ENCODE data around the gene MTFR2. TPM values are rescaled to one million over a fixed set of nuclear protein-coding genes. Genes with fewer than 3 reads are reported as not detected.
A peak's percentile ranks its signal among the peaks of the same experiment; 100 is the strongest.

Gene MTFR2
- total RNA-seq, 1 experiment from 2014 or later: 7.0 TPM

- Mint-ChIP-seq H3K27ac (ENCODE audit: unreplicated experiment) (no peak overlapping the region), H3K4me1 (ENCODE audit: low read depth, unreplicated experiment) (peaks cover 13% of the 10 kb centered on the region), H3K36me3 (ENCODE audit: insufficient read depth, unreplicated experiment) (peaks cover 39% of the 10 kb centered on the region), H3K9me3 (ENCODE audit: low read depth, unreplicated experiment) (no peaks in the 10 kb centered on the region), H3K27me3 (ENCODE audit: unreplicated experiment) (no peaks in the 10 kb centered on the region), H3K4me3 (ENCODE audit: low read depth, unreplicated experiment) (no peak overlapping the region)
- intact Hi-C loops (cut with micrococcal nuclease; ENCODE audit: unreplicated experiment): no loop called here
- BruUV-seq (replicated peaks): no TSS peak
- no peak for TF ChIP-seq CTCF (IDR thresholded peaks at IDR 0.05; ENCODE audit: unreplicated experiment)
- CTCF ChIA-PET: no interaction called here
- DNase-seq: no peak
Measured at GRCh38 chr6:136282906-136283305, 32.8 kb upstream of the MTFR2 start.

GRCh38 chr6:136280032-136280609 is 30.0 kb upstream of the MTFR2 start:
- BruUV-seq (replicated peaks): no TSS peak
- CTCF ChIA-PET: no interaction called here
- no peak overlapping the region for H3K4me3 Mint-ChIP-seq (ENCODE audit: low read depth, unreplicated experiment)
- H3K36me3 Mint-ChIP-seq (ENCODE audit: insufficient read depth, unreplicated experiment): peaks cover 35% of the 10 kb centered on the region
- TF ChIP-seq CTCF (IDR thresholded peaks at IDR 0.05; ENCODE audit: unreplicated experiment): no peak
- no peaks in the 10 kb centered on the region for H3K9me3 Mint-ChIP-seq (ENCODE audit: low read depth, unreplicated experiment)
- intact Hi-C loops (cut with micrococcal nuclease; ENCODE audit: unreplicated experiment): no loop called here
- no peak for DNase-seq
- H3K27me3 Mint-ChIP-seq (ENCODE audit: unreplicated experiment): no peaks in the 10 kb centered on the region
- H3K4me1 Mint-ChIP-seq (ENCODE audit: low read depth, unreplicated experiment): peaks cover 9% of the 10 kb centered on the region
- no peak overlapping the region for H3K27ac Mint-ChIP-seq (ENCODE audit: unreplicated experiment)

DNA sequence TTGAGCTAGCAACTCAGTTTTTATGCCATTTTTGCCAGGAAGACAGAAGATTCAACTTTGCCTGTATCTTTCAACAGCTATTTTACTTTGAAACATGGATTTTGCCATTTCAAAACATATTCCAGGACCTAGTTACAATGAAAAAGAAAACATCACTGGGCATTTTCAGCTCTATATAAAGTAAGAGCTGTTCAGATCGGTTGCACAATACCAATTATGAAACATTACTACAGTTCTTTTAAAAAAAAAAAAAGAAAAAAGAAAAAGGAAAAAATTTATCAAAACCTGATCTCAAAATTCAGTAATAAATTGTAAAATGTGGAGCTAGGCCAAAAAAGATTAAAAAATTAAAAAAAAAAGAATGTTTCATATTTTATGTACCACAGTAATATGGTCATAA is 24.0 kb upstream of the MTFR2 start:
- DNase-seq: no peak
- no peak overlapping the region for H3K27ac Mint-ChIP-seq (ENCODE audit: unreplicated experiment)
- CTCF ChIA-PET: interaction anchor here (0.9 to 1.2 kb wide), 2 partner anchors 11 to 16 kb away, joined by 3 read pairs; partner anchors contain the start of gene BCLAF1
- no peak overlapping the region for H3K4me3 Mint-ChIP-seq (ENCODE audit: low read depth, unreplicated experiment)
- H3K9me3 Mint-ChIP-seq (ENCODE audit: low read depth, unreplicated experiment): no peaks in the 10 kb centered on the region
- no peaks in the 10 kb centered on the region for H3K27me3 Mint-ChIP-seq (ENCODE audit: unreplicated experiment)
- H3K4me1 Mint-ChIP-seq (ENCODE audit: low read depth, unreplicated experiment): no peaks in the 10 kb centered on the region
- no peak for TF ChIP-seq CTCF (IDR thresholded peaks at IDR 0.05; ENCODE audit: unreplicated experiment)
- no TSS peak for BruUV-seq (replicated peaks)
- peaks cover 51% of the 10 kb centered on the region for H3K36me3 Mint-ChIP-seq (ENCODE audit: insufficient read depth, unreplicated experiment)
- intact Hi-C loops (cut with micrococcal nuclease; ENCODE audit: unreplicated experiment): loop anchor here (10.0 kb wide), 1 partner anchor 271 kb away; no protein-coding TSS in a partner anchor

DNA sequence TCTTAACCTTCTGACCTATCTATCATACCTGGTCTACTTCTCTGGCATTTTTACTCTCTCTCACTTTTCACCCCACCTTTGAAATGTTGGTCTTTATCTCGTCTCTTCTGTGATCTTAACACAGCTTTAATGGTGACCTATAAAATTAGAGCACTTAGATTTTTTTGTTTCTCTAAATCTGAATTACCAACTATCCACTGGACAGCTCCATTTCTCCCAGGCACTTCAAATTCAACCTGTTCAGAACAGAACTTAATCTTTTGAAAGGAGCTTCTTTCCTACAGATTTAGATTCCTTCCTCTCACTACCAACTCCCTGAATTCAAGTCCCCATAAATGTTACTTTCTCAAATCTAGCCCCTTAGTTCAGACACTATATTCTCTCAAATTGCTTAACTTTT is 15.0 kb upstream of the MTFR2 start:
- no peak for DNase-seq
- intact Hi-C loops (cut with micrococcal nuclease; ENCODE audit: unreplicated experiment): no loop called here
- no peak overlapping the region for H3K4me3 Mint-ChIP-seq (ENCODE audit: low read depth, unreplicated experiment)
- H3K9me3 Mint-ChIP-seq (ENCODE audit: low read depth, unreplicated experiment): no peaks in the 10 kb centered on the region
- peak overlapping the region; percentile 15 for H3K27ac Mint-ChIP-seq (ENCODE audit: unreplicated experiment)
- BruUV-seq (replicated peaks): no TSS peak
- no peak for TF ChIP-seq CTCF (IDR thresholded peaks at IDR 0.05; ENCODE audit: unreplicated experiment)
- CTCF ChIA-PET: no interaction called here
- H3K4me1 Mint-ChIP-seq (ENCODE audit: low read depth, unreplicated experiment): peaks cover 13% of the 10 kb centered on the region
- peaks cover 42% of the 10 kb centered on the region for H3K36me3 Mint-ChIP-seq (ENCODE audit: insufficient read depth, unreplicated experiment)
- no peaks in the 10 kb centered on the region for H3K27me3 Mint-ChIP-seq (ENCODE audit: unreplicated experiment)
